Measurements from ENCODE around the gene DTWD2.

Gene DTWD2

DNA sequence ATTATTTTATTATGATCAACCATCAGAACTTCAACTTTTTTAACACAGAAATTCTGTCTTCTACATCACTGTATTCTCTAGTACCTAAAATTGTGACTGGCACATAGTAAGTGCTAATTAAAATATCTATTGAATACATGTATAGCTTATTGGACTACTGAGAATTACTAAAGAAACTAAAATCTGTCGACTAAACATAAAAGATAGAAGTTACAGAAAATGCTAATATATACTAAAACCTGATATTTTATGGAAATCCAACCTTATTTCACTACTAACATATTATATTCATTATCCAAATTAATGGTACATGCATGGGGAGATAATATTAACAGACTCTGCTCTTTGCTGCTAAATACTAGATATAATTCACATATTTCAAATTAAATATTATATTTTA is 153.6 kb downstream of the DTWD2 start:
- no peak overlapping the region for H3K4me3 ChIP-seq (ENCODE audit: low read depth, low read length)
- TF ChIP-seq, protein P1, sequence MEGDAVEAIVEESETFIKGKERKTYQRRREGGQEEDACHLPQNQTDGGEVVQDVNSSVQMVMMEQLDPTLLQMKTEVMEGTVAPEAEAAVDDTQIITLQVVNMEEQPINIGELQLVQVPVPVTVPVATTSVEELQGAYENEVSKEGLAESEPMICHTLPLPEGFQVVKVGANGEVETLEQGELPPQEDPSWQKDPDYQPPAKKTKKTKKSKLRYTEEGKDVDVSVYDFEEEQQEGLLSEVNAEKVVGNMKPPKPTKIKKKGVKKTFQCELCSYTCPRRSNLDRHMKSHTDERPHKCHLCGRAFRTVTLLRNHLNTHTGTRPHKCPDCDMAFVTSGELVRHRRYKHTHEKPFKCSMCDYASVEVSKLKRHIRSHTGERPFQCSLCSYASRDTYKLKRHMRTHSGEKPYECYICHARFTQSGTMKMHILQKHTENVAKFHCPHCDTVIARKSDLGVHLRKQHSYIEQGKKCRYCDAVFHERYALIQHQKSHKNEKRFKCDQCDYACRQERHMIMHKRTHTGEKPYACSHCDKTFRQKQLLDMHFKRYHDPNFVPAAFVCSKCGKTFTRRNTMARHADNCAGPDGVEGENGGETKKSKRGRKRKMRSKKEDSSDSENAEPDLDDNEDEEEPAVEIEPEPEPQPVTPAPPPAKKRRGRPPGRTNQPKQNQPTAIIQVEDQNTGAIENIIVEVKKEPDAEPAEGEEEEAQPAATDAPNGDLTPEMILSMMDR (IDR thresholded peaks at IDR 0.05; ENCODE audit: low read depth, low read length, missing control alignments) = no peak
- no peak for DNase-seq (ENCODE audit: low read depth)

DNA sequence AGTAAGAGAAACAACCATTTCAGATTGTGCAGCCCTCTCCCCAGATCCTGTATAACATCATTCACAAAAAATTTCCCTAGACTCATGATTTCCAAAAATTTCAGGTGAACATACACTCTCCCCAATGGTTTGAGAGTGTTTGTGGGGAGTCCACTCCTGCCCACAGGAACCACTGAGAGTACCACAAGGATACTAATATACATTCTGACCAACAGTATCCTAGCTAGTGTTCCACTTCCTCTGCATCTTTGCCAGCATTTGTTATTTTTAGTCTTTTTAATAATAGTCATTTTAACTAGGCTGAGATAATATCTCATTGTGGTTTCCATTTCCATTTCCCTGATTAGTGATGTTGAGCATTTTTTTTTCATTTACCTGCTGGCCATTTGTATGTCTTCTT is 155.4 kb downstream of the DTWD2 start:
- TF ChIP-seq, protein P1 (IDR thresholded peaks at IDR 0.05; ENCODE audit: low read depth, low read length, missing control alignments) = no peak
- no peak overlapping the region for H3K4me3 ChIP-seq (ENCODE audit: low read depth, low read length)
- DNase-seq (ENCODE audit: low read depth) = no peak

DNA sequence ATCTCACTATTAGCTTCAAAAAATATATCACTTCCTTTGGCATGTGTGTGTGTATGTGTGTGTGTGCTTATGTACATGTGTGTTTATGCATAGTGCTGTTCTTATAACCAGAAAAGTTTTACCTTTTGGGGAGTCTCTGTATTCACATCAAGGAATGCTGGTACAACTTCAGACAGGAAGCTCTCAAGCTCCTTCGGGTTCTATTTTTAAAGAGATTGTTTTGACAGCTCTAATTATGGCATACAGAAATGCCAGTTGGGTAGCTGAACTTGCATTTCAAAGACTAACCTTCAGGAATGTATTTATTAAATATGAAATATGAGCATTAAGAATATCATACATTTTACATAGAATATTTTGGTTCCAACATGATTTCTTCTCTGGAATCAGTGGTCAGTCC is 163.1 kb downstream of the DTWD2 start:
- no peak overlapping the region for H3K4me3 ChIP-seq (ENCODE audit: low read depth, low read length)
- TF ChIP-seq, protein P1 (IDR thresholded peaks at IDR 0.05; ENCODE audit: low read depth, low read length, missing control alignments) = no peak
- no peak for DNase-seq (ENCODE audit: low read depth)

DNA sequence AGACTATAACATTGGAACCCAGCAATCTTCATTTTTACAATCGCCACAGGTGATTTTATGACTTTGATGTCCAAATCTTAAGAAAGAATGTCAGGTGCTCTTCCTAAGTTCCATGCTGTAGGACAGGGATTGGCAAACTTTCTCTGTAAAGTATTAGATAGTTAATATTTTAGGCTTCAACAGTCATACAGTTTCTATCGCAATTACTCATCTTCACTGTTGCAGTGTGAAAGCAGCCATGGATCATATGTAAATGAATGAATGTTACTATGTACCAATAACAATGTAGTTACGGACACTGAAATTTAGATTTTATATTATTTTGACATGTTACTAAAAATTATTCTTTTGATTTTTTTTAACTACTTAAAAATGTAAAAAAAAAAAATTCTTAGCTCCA is 169.7 kb downstream of the DTWD2 start:
- H3K4me3 ChIP-seq (ENCODE audit: low read depth, low read length) = no peak overlapping the region
- DNase-seq (ENCODE audit: low read depth) = no peak
- TF ChIP-seq, protein P1 (IDR thresholded peaks at IDR 0.05; ENCODE audit: low read depth, low read length, missing control alignments) = no peak

DNA sequence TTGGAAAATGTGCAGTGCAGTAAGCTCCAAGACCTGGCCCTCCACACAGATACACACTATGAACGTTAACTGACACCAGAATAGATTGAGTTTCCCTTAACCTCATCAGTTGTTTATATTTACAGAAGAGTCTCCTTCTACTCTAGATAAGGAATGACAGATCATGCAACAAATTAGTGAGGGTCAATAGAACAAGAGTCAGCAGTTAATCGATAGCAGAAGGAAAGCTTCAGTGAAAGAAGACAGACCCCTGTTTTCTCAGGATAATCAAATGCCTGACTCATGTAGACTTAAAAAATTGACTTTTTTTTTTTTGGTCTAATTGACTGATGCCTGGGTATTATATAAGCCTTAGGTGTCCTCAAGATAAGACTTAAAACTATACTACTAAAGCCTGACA is 179.9 kb downstream of the DTWD2 start:
- no peak for DNase-seq (ENCODE audit: low read depth)
- TF ChIP-seq, protein P1 (IDR thresholded peaks at IDR 0.05; ENCODE audit: low read depth, low read length, missing control alignments) = no peak
- no peak overlapping the region for H3K4me3 ChIP-seq (ENCODE audit: low read depth, low read length)

DNA sequence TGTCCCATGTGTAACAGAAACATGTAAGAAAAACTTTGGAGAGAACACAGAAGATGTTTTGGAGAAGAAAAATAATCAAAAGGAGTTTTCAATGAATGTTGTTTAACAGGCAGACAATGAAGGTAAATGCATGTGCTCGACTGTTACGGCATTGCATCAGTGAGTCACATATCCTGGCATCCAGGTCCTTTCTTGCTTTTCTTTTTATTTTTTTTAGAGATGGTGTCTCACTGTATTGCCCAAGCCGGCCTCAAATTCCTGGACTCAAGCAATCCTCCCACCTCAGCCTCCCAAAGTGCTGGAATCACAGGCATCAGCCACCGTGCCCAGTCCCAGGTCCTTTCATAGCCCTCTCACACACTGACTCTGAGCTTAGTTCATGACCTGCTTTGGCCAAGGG is 181.8 kb downstream of the DTWD2 start:
- no peak for DNase-seq (ENCODE audit: low read depth)
- H3K4me3 ChIP-seq (ENCODE audit: low read depth, low read length) = no peak overlapping the region
- TF ChIP-seq, protein P1 (IDR thresholded peaks at IDR 0.05; ENCODE audit: low read depth, low read length, missing control alignments) = no peak

DNA sequence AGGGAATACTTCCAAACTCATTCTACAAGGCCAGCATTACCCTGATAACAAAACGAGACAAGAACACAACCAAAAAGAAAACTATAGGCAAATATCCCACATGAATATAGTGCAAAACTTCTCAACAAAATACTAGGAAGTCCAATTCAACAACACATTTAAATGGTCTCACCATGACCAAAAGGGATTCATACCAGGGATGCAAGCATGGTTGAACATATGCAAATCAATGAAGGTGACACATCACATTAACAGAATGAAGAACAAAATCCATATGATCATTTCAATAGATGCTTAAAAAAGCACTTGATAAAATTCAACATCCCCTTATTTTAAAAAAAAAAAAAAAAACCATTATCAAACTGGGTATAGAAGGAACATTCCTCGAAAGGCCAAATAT is 186.0 kb downstream of the DTWD2 start:
- TF ChIP-seq, protein P1 (IDR thresholded peaks at IDR 0.05; ENCODE audit: low read depth, low read length, missing control alignments) = no peak
- H3K4me3 ChIP-seq (ENCODE audit: low read depth, low read length) = no peak overlapping the region
- DNase-seq (ENCODE audit: low read depth) = no peak
